Activated naive CD8-positive, alpha-beta T cell treated with anti-CD3 and anti-CD28 coated beads, Interleukin-2, amount 10 ng/mL, durations not matched to agents 7 days and 5 days (primary cell): Measurements from ENCODE around the gene UBASH3B. TPM values are rescaled to one million over a fixed set of nuclear protein-coding genes. Genes with fewer than 3 reads are reported as not detected.
"Not testable (repeated sequence)": the region's sequence is repeated elsewhere in the genome, so short reads cannot be mapped to it uniquely, and the experiment has no call there.

ENCODE experiments used
- ATAC-seq: fragments of 150-1000 bp; cut with Tn5 transposase; one replicate; pipeline ENCODE4 v1.10.0; 2021; ENCODE audit warnings: low read depth, moderate library complexity
- POLR2A ChIA-PET: fragments of 350-600 bp; sonication (Branson Sonifier 250); formaldehyde crosslinking; loops from one replicate; lab custom pipeline; 2021; ENCODE audit warnings: antibody characterized with exemption; lab: Charles Lee
- DNase-seq: peaks from one replicate; pipeline ENCODE4 v3.0.0; 2021
- H3K27ac Mint-ChIP-seq: one replicate; pipeline ENCODE4 v1.8.0; 2022; ENCODE audit warnings: mild to moderate bottlenecking, mixed read lengths
- H3K27me3 Mint-ChIP-seq: one replicate; pipeline ENCODE4 v1.8.0; 2022; ENCODE audit warnings: mild to moderate bottlenecking, moderate library complexity, mixed read lengths
- H3K36me3 Mint-ChIP-seq: one replicate; pipeline ENCODE4 v1.8.0; 2021; ENCODE audit warnings: mild to moderate bottlenecking, mixed read lengths
- H3K4me1 Mint-ChIP-seq: one replicate; pipeline ENCODE4 v1.8.0; 2021; ENCODE audit warnings: mixed read lengths
- H3K4me3 Mint-ChIP-seq: one replicate; pipeline ENCODE4 v1.8.0; 2022; ENCODE audit warnings: mild to moderate bottlenecking, moderate library complexity, mixed read lengths
- H3K9me3 Mint-ChIP-seq: one replicate; pipeline ENCODE4 v1.8.0; 2021; ENCODE audit warnings: mixed read lengths
- total RNA-seq, 2 experiments: library from RNA; stranded (reverse); gene quantifications; one replicate each; pipeline ENCODE4 v1.2.3, GENCODE V29; 2021

UBASH3B gene
- total RNA-seq, 2 experiments from 2014 or later, result 40.7 to 44.8 TPM

GRCh38 chr11:122721964-122722266, 66.4 kb downstream of the UBASH3B start:
- peak; percentile 12 for ATAC-seq
- Mint-ChIP-seq H3K9me3 (no peaks in the 10 kb centered on the region), H3K4me3 (peak overlapping the region; percentile 54), H3K27ac (peak overlapping the region; percentile 73), H3K36me3 (peaks cover 17% of the 10 kb centered on the region), H3K27me3 (no peaks in the 10 kb centered on the region), H3K4me1 (peaks cover 76% of the 10 kb centered on the region)
- DNase-seq, result no peak
- POLR2A ChIA-PET, result interaction anchor here (1.0 to 2.9 kb wide), 7 partner anchors 10 to 66 kb away, joined by 3 to 14 read pairs (median 3); partner anchors contain the start of gene UBASH3B

- Mint-ChIP-seq H3K27ac (peak overlapping the region; percentile 80), H3K4me1 (peaks cover 75% of the 10 kb centered on the region)
- DNase-seq, result no peak
Observed at GRCh38 chr11:122723106-122723505, 67.6 kb downstream of the UBASH3B start.

GRCh38 chr11:122723576-122723975, 68.1 kb downstream of the UBASH3B start:
- peak overlapping the region; percentile 70 for H3K4me3 Mint-ChIP-seq
- peak; percentile 42 for ATAC-seq

More at GRCh38 chr11:122723106-122723505, 67.6 kb downstream of the UBASH3B start:
- ATAC-seq, result no peak
- Mint-ChIP-seq H3K4me3 (peak overlapping the region; percentile 70), H3K27me3 (no peaks in the 10 kb centered on the region), H3K9me3 (no peaks in the 10 kb centered on the region), H3K36me3 (peaks cover 18% of the 10 kb centered on the region)
- POLR2A ChIA-PET, result interaction anchor here (1.0 to 2.9 kb wide), 5 partner anchors 11 to 67 kb away, joined by 3 to 14 read pairs (median 5); partner anchors contain the start of gene UBASH3B

GRCh38 chr11:122724520-122724919, 69.0 kb downstream of the UBASH3B start:
- Mint-ChIP-seq H3K27me3 (no peaks in the 10 kb centered on the region), H3K9me3 (no peaks in the 10 kb centered on the region), H3K27ac (peak overlapping the region; percentile 80), H3K36me3 (peaks cover 21% of the 10 kb centered on the region), H3K4me1 (peaks cover 73% of the 10 kb centered on the region), H3K4me3 (peak overlapping the region; percentile 70)
- DNase-seq (no peak), ATAC-seq (no peak)
- POLR2A ChIA-PET, result interaction anchor here (0.7 to 1.4 kb wide), 2 partner anchors 14 to 19 kb away, joined by 5 read pairs; no protein-coding TSS in a partner anchor

More at GRCh38 chr11:122723576-122723975, 68.1 kb downstream of the UBASH3B start:
- no peaks in the 10 kb centered on the region for H3K27me3 Mint-ChIP-seq
- H3K9me3 Mint-ChIP-seq, result no peaks in the 10 kb centered on the region
- POLR2A ChIA-PET, result interaction anchor here (0.7 to 1.4 kb wide), 5 partner anchors 20 to 68 kb away, joined by 3 to 5 read pairs (median 3); partner anchors contain the start of gene UBASH3B
- peaks cover 18% of the 10 kb centered on the region for H3K36me3 Mint-ChIP-seq
- H3K27ac Mint-ChIP-seq, result peak overlapping the region; percentile 80
- peaks cover 73% of the 10 kb centered on the region for H3K4me1 Mint-ChIP-seq
- DNase-seq, result no peak

- POLR2A ChIA-PET, result interaction anchor here (0.8 to 3.3 kb wide), 8 partner anchors 8 to 70 kb away, joined by 3 to 27 read pairs (median 5); partner anchors contain the start of gene UBASH3B
Observed at GRCh38 chr11:122726028-122726427, 70.5 kb downstream of the UBASH3B start.

GRCh38 chr11:122727101-122727929, 71.8 kb downstream of the UBASH3B start:
- H3K27me3 Mint-ChIP-seq, result no peaks in the 10 kb centered on the region
- H3K27ac Mint-ChIP-seq, result peak overlapping the region; percentile 93
- peak overlapping the region; percentile 82 for H3K4me3 Mint-ChIP-seq
- DNase-seq (no peak), ATAC-seq (peak; percentile 72)
- POLR2A ChIA-PET, result interaction anchor here (0.8 to 3.3 kb wide), 12 partner anchors 9 to 71 kb away, joined by 3 to 27 read pairs (median 5); partner anchors contain the start of gene UBASH3B
- H3K9me3 Mint-ChIP-seq, result no peaks in the 10 kb centered on the region
- H3K36me3 Mint-ChIP-seq, result peaks cover 22% of the 10 kb centered on the region
- H3K4me1 Mint-ChIP-seq, result peaks cover 62% of the 10 kb centered on the region

More at GRCh38 chr11:122726028-122726427, 70.5 kb downstream of the UBASH3B start:
- H3K27me3 Mint-ChIP-seq, result no peaks in the 10 kb centered on the region
- no peak for ATAC-seq
- DNase-seq, result no peak
- H3K9me3 Mint-ChIP-seq, result no peaks in the 10 kb centered on the region
- peak overlapping the region; percentile 93 for H3K27ac Mint-ChIP-seq
- H3K36me3 Mint-ChIP-seq, result peaks cover 12% of the 10 kb centered on the region
- peak overlapping the region; percentile 82 for H3K4me3 Mint-ChIP-seq
- H3K4me1 Mint-ChIP-seq, result peaks cover 61% of the 10 kb centered on the region

- no peak for DNase-seq
- Mint-ChIP-seq H3K36me3 (peaks cover 25% of the 10 kb centered on the region), H3K4me1 (peaks cover 63% of the 10 kb centered on the region), H3K27ac (no peak overlapping the region), H3K27me3 (no peaks in the 10 kb centered on the region), H3K4me3 (no peak overlapping the region), H3K9me3 (no peaks in the 10 kb centered on the region)
- POLR2A ChIA-PET, result interaction anchor here (1.8 to 3.3 kb wide), 4 partner anchors 16 to 73 kb away, joined by 6 to 27 read pairs (median 12); partner anchors contain the start of gene UBASH3B
- ATAC-seq, result no peak
Observed at GRCh38 chr11:122728561-122728960, 73.0 kb downstream of the UBASH3B start.

- no peak for ATAC-seq
- Mint-ChIP-seq H3K9me3 (no peaks in the 10 kb centered on the region), H3K27me3 (no peaks in the 10 kb centered on the region), H3K4me1 (peaks cover 61% of the 10 kb centered on the region), H3K27ac (peak overlapping the region; percentile 50), H3K36me3 (peaks cover 26% of the 10 kb centered on the region), H3K4me3 (no peak overlapping the region)
- no peak for DNase-seq
- POLR2A ChIA-PET, result interaction anchor here (3.3 kb wide), 1 partner anchor 15 kb away, joined by 27 read pairs; no protein-coding TSS in a partner anchor
Observed at GRCh38 chr11:122729139-122729538, 73.6 kb downstream of the UBASH3B start.

GRCh38 chr11:122730694-122731093, 75.2 kb downstream of the UBASH3B start:
- H3K27me3 Mint-ChIP-seq, DNase-seq, ATAC-seq, POLR2A ChIA-PET, H3K4me3 Mint-ChIP-seq, H3K27ac Mint-ChIP-seq, H3K9me3 Mint-ChIP-seq: not testable (repeated sequence)
- Mint-ChIP-seq H3K36me3 (peaks cover 30% of the 10 kb centered on the region), H3K4me1 (peaks cover 60% of the 10 kb centered on the region)

- Mint-ChIP-seq H3K36me3 (peaks cover 30% of the 10 kb centered on the region), H3K4me1 (peaks cover 55% of the 10 kb centered on the region), H3K27ac (no peak overlapping the region), H3K27me3 (no peaks in the 10 kb centered on the region), H3K9me3 (no peaks in the 10 kb centered on the region), H3K4me3 (no peak overlapping the region)
- no peak for DNase-seq
- POLR2A ChIA-PET, result no interaction called here
- no peak for ATAC-seq
Observed at GRCh38 chr11:122731500-122731913, 76.0 kb downstream of the UBASH3B start.

- no peak for ATAC-seq
- Mint-ChIP-seq H3K36me3 (peaks cover 28% of the 10 kb centered on the region), H3K27ac (peak overlapping the region; percentile 8), H3K27me3 (no peaks in the 10 kb centered on the region), H3K4me1 (peaks cover 44% of the 10 kb centered on the region), H3K4me3 (no peak overlapping the region), H3K9me3 (no peaks in the 10 kb centered on the region)
- POLR2A ChIA-PET, result no interaction called here
- no peak for DNase-seq
Observed at GRCh38 chr11:122732342-122733315, 77.1 kb downstream of the UBASH3B start.

GRCh38 chr11:122733318-122733717, 77.8 kb downstream of the UBASH3B start:
- no peaks in the 10 kb centered on the region for H3K27me3 Mint-ChIP-seq
- DNase-seq (no peak), ATAC-seq (no peak)
- no peaks in the 10 kb centered on the region for H3K9me3 Mint-ChIP-seq
- H3K4me1 Mint-ChIP-seq, result peaks cover 39% of the 10 kb centered on the region
- H3K27ac Mint-ChIP-seq, result no peak overlapping the region
- H3K4me3 Mint-ChIP-seq, result no peak overlapping the region
- POLR2A ChIA-PET, result no interaction called here
- H3K36me3 Mint-ChIP-seq, result peaks cover 28% of the 10 kb centered on the region
